Thyroid gland (tissue), 4 donors: ENCODE results near the gene CACNA1I.

Experiments used
- POLR2A ChIP-seq, 2 donors: fragments of 450-650 bp; IDR thresholded peaks; one replicate each; pipeline ENCODE4 v1.6.1; 2017; ENCODE audit warnings: antibody characterized with exemption in 2 of 2, mild to moderate bottlenecking in 2 of 2, moderate library complexity in 1 of 2
- TF ChIP-seq, protein P1 (sequence below), 6 experiments: fragments of 200-600 bp in 3 of 6; fragments of 450-650 bp in 3 of 6; sonication (generic) in 3 of 6; IDR thresholded peaks; one replicate each; pipeline ENCODE4 v1.5.1; 2016 to 2019; ENCODE audit warnings: antibody characterized with exemption in 6 of 6, mild to moderate bottlenecking in 2 of 6, inconsistent platforms in 1 of 6, moderate library complexity in 1 of 6

DNA sequence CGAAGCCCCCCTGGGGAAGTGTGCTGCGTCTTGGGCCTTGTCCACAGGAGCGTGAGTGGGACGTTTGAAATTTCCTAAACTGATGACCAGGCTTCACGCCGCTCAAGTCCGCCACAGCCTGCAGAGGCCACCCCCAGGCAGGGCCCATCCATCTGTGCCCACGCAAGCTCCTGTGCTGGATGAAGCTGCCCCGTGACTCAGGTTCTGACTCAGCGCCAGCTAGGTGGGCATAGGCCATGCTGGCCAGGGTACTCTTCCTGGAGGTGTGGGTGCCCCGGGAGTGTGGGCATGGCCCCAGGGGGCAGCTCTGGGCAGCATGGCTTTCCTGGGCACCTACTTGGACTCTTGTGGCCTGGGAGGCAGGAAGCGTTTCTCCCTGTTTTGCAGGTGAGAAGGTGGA is 134.8 kb downstream of the CACNA1I start:
- TF ChIP-seq, protein P1, sequence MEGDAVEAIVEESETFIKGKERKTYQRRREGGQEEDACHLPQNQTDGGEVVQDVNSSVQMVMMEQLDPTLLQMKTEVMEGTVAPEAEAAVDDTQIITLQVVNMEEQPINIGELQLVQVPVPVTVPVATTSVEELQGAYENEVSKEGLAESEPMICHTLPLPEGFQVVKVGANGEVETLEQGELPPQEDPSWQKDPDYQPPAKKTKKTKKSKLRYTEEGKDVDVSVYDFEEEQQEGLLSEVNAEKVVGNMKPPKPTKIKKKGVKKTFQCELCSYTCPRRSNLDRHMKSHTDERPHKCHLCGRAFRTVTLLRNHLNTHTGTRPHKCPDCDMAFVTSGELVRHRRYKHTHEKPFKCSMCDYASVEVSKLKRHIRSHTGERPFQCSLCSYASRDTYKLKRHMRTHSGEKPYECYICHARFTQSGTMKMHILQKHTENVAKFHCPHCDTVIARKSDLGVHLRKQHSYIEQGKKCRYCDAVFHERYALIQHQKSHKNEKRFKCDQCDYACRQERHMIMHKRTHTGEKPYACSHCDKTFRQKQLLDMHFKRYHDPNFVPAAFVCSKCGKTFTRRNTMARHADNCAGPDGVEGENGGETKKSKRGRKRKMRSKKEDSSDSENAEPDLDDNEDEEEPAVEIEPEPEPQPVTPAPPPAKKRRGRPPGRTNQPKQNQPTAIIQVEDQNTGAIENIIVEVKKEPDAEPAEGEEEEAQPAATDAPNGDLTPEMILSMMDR (IDR thresholded peaks at IDR 0.05), result no peak
- no peak for TF ChIP-seq POLR2A (IDR thresholded peaks at IDR 0.05)
